ENCODE results near the gene STK16. TPM values are rescaled to one million over a fixed set of nuclear protein-coding genes. Genes with fewer than 3 reads are reported as not detected.
A peak's percentile ranks its signal among the peaks of the same experiment; 100 is the strongest.

The STK16 gene
- total and polyA plus RNA-seq, 2 of the 4 experiments (the other 2 are of a cell fraction), result 44.4 to 50.1 TPM

DNA sequence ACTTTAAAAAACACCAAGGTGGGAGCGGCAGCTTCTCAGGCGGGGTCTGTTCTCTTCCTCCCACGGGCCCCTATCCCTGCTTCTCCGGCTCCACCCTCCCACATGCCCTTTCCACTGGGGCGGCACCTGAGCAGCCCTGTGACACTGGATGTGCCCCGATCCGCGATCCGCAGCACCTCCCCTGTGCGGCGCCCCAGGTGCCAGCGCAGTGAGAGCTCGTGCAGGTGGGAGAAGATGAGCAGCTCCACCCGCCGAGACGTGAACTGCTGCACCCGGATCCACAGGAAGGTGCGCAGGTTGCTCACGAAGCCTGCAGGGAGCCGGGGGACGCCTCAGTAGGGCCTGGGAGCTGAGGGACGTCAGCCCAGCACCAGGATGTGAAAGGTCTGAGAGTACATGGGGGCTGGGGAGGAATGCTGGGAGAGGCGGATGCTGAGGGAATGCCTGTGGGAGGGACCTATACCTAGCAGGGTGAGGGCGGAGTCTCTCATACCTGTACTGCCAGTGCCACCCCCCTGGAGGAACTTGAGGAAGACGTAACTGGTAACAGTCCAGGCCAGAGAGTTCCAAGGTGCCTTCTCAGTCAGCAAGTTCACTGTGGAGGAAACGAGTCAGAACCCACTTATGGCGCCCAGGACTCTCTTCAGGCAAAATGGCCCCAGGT is 29.3 kb upstream of the STK16 start:
- Histone ChIP-seq H2BK20ac (ENCODE audit: low read depth, low read length) (no peak overlapping the region; the same call in 1 of the 2 replicates), H2BK15ac (ENCODE audit: low read depth, low read length) (no peak overlapping the region), H3K23ac (ENCODE audit: low read depth, low read length) (no peak overlapping the region), H3K9me3 (ENCODE audit: control insufficient read depth, insufficient read depth, low read length) (no peaks in the 10 kb centered on the region), H3K27me3 (ENCODE audit: control insufficient read depth, insufficient read depth, low read length) (no peaks in the 10 kb centered on the region), H3K18ac (ENCODE audit: low read depth, low read length) (no peak overlapping the region), H3K4me1 (ENCODE audit: control insufficient read depth, insufficient read depth, low read length) (peaks cover 5% of the 10 kb centered on the region; the same call in 1 of the 2 replicates), H3K36me3 (ENCODE audit: control insufficient read depth, insufficient read depth, low read length) (peaks cover 48% of the 10 kb centered on the region), H3K56ac (ENCODE audit: extremely low read depth, insufficient read depth, low read length) (no peak overlapping the region), H3K79me1 (ENCODE audit: low read depth in 1 of 2, low read length in 2 of 2) (peaks cover 8 to 28% of the 10 kb centered on the region in 2 experiments; a peak in 3 of 4 replicates), H2AK9ac (replicated peaks; ENCODE audit: low read depth, low read length, poor library complexity) (no peak overlapping the region), H3K4me3 (ENCODE audit: insufficient read depth, low read depth, low read length) (no peak overlapping the region), H2AFZ (replicated peaks; ENCODE audit: low read length, poor library complexity) (no peak overlapping the region), H3K9me1 (ENCODE audit: insufficient read depth, low read length) (peaks cover 6% of the 10 kb centered on the region), H3K27ac (ENCODE audit: insufficient read depth, low read length) (no peak overlapping the region), H2BK120ac (ENCODE audit: low read depth, low read length) (no peak overlapping the region), H4K8ac (ENCODE audit: low read depth in 2 of 2, low read length in 2 of 2) (no peak overlapping the region), H3K4ac (ENCODE audit: low read depth, low read length) (no peak overlapping the region), H3K9ac (ENCODE audit: low read depth, low read length) (no peak overlapping the region), H2AK5ac (ENCODE audit: low read depth, low read length) (peak overlapping the region; percentile 64; the same call in 1 of the 2 replicates), H2BK5ac (ENCODE audit: low read depth, low read length, poor library complexity, severe bottlenecking) (no peak overlapping the region), H3K4me2 (ENCODE audit: low read depth, low read length) (no peak overlapping the region), H3K14ac (replicated peaks; ENCODE audit: low read depth, low read length) (no peak overlapping the region), H4K91ac (ENCODE audit: insufficient read depth, low read depth, low read length) (no peak overlapping the region), H4K5ac (ENCODE audit: low read depth, low read length) (no peak overlapping the region), H4K20me1 (ENCODE audit: insufficient read depth, low read length) (peaks cover 11% of the 10 kb centered on the region)
- no TSS peak for BruUV-seq (replicated peaks)
- CTCF ChIA-PET, result interaction anchor here (0.5 kb wide), 1 partner anchor 37 kb away, joined by 3 read pairs; the partner anchor contains the start of gene TUBA4B
- intact Hi-C loops (cut with micrococcal nuclease), result no loop called here
- in situ Hi-C loops (cut with MboI; ENCODE audit: low sequenced_read_pairs), result no loop called here
- ATAC-seq (ENCODE audit: low read depth), result no peak
- no peak for DNase-seq
- 92% methylated on average over 11 of the region's 27 CpGs; no CpG with 5 or more reads in 1 of the 2 experiments for WGBS, 2 experiments (ENCODE audit: extremely low coverage in 2 of 2, insufficient read length in 1 of 2)
- dilution Hi-C loops (cut with HindIII; ENCODE audit: low sequenced_read_pairs, unreplicated experiment), result no loop called here
- TF ChIP-seq, protein P1, sequence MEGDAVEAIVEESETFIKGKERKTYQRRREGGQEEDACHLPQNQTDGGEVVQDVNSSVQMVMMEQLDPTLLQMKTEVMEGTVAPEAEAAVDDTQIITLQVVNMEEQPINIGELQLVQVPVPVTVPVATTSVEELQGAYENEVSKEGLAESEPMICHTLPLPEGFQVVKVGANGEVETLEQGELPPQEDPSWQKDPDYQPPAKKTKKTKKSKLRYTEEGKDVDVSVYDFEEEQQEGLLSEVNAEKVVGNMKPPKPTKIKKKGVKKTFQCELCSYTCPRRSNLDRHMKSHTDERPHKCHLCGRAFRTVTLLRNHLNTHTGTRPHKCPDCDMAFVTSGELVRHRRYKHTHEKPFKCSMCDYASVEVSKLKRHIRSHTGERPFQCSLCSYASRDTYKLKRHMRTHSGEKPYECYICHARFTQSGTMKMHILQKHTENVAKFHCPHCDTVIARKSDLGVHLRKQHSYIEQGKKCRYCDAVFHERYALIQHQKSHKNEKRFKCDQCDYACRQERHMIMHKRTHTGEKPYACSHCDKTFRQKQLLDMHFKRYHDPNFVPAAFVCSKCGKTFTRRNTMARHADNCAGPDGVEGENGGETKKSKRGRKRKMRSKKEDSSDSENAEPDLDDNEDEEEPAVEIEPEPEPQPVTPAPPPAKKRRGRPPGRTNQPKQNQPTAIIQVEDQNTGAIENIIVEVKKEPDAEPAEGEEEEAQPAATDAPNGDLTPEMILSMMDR (conservative IDR thresholded peaks at IDR 0.05; ENCODE audit: low read depth, low read length), result no peak
- no peak for TF ChIP-seq RFX5 (IDR thresholded peaks at IDR 0.05; ENCODE audit: low read depth, low read length)
- POLR2A ChIA-PET (ENCODE audit: unreplicated experiment), result interaction anchor here (0.6 kb wide), 1 partner anchor 453 kb away, joined by 3 read pairs; no protein-coding TSS in a partner anchor

Data from IMR-90 (cell line).